Measurements from ENCODE around the gene ELL. TPM values are rescaled to one million over a fixed set of nuclear protein-coding genes. Genes with fewer than 3 reads are reported as not detected.

ELL gene
- 12.9 and 14.6 TPM in 2 replicates for total RNA-seq (2021)
- Bru-seq, nascent RNA, result percentile 78 among the genes with signal in this experiment
- percentile 67 among the genes with signal in this experiment for BruChase-seq, experiment 1, labeled RNA remaining after a 2-hour chase
- BruChase-seq, experiment 2, labeled RNA remaining after a 6-hour chase, result percentile 75 among the genes with signal in this experiment
- long read RNA-seq, full-length matches to known transcripts, result 8 of 16 reads
- long read RNA-seq, partial matches to known transcripts, result 1 of 16 reads
- long read RNA-seq, other reads (novel, unspliced or antisense), result 7 of 16 reads

DNA sequence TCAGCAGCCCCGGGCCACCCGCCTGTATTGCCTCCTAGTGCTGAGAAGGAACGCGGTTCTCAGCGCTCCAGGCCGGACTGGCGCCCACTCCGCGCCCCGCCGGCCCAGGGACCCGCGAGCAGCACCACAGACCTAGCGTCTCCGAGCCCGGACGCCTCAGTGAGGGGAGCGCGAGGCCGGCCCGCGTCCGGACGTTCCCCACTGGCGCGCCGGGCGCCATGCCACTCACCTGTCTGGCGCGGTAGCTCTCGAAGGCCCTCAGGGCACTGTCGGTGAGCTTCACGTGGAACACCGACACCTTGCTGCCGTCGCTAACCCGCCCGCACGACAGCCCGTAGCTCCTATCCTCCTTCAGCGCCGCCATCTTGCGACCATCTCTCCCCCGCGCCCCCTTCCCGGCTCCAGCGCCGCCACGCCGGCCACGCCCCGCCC is at the start of gene ELL:
Gene ELL, minus strand, starts transcription at position 379 of the 432 bp plus-strand sequence. Its CDS starts 15 bp downstream, at position 364.
- POLR2A ChIA-PET (ENCODE audit: unreplicated experiment), result no interaction called here
- peaks cover 46% of the 10 kb centered on the region for H3K79me2 ChIP-seq (ENCODE audit: low read depth)
- no peak for DNase-seq
- H3K4me1 ChIP-seq (replicated peaks; ENCODE audit: insufficient read depth), result peaks cover 34% of the 10 kb centered on the region
- no TSS peak for BruUV-seq (replicated peaks)
- H4K20me1 ChIP-seq (ENCODE audit: insufficient read depth), result peaks cover 33% of the 10 kb centered on the region
- no peaks in the 10 kb centered on the region for H3K9me3 ChIP-seq (ENCODE audit: insufficient read depth, low read depth)
- peaks cover 33% of the 10 kb centered on the region for H3F3A ChIP-seq (ENCODE audit: insufficient read depth, low read depth)
- CTCF ChIA-PET, result no interaction called here
- H3K27ac ChIP-seq, result peak within 1 kb of the TSS; percentile 75
- TF ChIP-seq, protein P1, sequence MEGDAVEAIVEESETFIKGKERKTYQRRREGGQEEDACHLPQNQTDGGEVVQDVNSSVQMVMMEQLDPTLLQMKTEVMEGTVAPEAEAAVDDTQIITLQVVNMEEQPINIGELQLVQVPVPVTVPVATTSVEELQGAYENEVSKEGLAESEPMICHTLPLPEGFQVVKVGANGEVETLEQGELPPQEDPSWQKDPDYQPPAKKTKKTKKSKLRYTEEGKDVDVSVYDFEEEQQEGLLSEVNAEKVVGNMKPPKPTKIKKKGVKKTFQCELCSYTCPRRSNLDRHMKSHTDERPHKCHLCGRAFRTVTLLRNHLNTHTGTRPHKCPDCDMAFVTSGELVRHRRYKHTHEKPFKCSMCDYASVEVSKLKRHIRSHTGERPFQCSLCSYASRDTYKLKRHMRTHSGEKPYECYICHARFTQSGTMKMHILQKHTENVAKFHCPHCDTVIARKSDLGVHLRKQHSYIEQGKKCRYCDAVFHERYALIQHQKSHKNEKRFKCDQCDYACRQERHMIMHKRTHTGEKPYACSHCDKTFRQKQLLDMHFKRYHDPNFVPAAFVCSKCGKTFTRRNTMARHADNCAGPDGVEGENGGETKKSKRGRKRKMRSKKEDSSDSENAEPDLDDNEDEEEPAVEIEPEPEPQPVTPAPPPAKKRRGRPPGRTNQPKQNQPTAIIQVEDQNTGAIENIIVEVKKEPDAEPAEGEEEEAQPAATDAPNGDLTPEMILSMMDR (conservative IDR thresholded peaks at IDR 0.05), result no peak
- no peak for TF ChIP-seq EZH2 (IDR thresholded peaks at IDR 0.05; ENCODE audit: low read depth)
- peak within 1 kb of the TSS; percentile 94 for H3K4me3 ChIP-seq
- no peaks in the 10 kb centered on the region for H3K27me3 ChIP-seq (ENCODE audit: insufficient read depth, low read depth)
- no peaks in the 10 kb centered on the region for H3K36me3 ChIP-seq (ENCODE audit: low read depth)
- H3K4me2 ChIP-seq, result peak within 1 kb of the TSS; percentile 95
- intact Hi-C loops (cut with micrococcal nuclease; ENCODE audit: unreplicated experiment), result loop anchor here (1.0 to 5.0 kb wide), 3 partner anchors 36 to 54 kb away; partner anchors contain the start of genes KXD1 and UBA52
- H2AFZ ChIP-seq, result peak within 1 kb of the TSS; percentile 84
- no peaks in the 10 kb centered on the region for H3K9me2 ChIP-seq (ENCODE audit: insufficient read depth)

DNA sequence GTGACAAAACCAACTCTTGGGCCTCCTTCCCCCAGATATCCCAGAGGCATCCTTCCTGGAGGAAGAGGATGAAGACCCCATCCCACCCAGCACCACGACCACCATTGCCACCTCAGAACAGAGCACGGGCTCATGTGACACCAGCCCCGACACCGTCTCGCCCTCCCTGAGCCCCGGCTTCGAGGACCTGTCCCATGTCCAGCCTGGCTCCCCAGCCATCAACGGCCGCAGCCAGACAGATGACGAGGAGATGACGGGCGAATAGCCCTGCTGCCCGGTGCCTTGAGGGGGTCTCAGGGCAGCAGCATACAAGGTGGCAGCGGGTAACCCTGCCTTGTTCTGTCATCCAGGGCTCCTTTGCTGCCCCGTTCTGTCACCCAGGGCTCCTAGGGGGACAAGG is 46.5 kb upstream of the ELL start:
- H3K36me3 ChIP-seq (ENCODE audit: low read depth), result peaks cover 23% of the 10 kb centered on the region

DNA sequence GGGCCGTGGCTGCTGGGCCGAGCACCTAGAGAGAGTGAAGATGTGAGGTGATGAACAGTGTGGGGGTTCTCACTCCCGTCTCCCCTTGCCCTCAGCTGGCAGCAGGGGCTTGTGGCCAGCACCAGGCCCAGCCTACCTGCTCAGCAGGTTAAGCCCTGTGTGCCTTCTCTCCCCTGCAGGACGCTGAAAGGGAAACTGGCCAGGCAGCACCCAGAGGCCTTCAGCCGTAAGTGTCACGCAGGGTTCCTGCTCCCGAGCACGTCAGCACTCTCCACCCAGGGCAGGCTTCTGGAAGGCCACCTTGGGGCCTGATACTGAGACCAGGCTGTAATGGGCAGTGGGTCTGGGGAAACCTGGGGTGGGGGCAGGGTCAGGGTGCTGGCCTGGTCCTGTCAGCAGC is 45.1 kb upstream of the ELL start:
- H2AFZ ChIP-seq, result no peak overlapping the region
- no TSS peak for BruUV-seq (replicated peaks)
- H3F3A ChIP-seq (ENCODE audit: insufficient read depth, low read depth), result peaks cover 21% of the 10 kb centered on the region
- intact Hi-C loops (cut with micrococcal nuclease; ENCODE audit: unreplicated experiment), result no loop called here
- no peak for DNase-seq
- TF ChIP-seq EZH2 (IDR thresholded peaks at IDR 0.05; ENCODE audit: low read depth), result no peak
- TF ChIP-seq, protein P1 (conservative IDR thresholded peaks at IDR 0.05), result no peak
- no peak overlapping the region for H3K4me2 ChIP-seq
- POLR2A ChIA-PET (ENCODE audit: unreplicated experiment), result no interaction called here
- 0 out of 2 replicates have a peak, but pooled peaks cover 3% of the 10 kb centered on the region for H4K20me1 ChIP-seq (ENCODE audit: insufficient read depth)
- no peaks in the 10 kb centered on the region for H3K9me3 ChIP-seq (ENCODE audit: insufficient read depth, low read depth)
- no peaks in the 10 kb centered on the region for H3K9me2 ChIP-seq (ENCODE audit: insufficient read depth)
- H3K79me2 ChIP-seq (ENCODE audit: low read depth), result peaks cover 3% of the 10 kb centered on the region
- peaks cover 8% of the 10 kb centered on the region for H3K4me1 ChIP-seq (replicated peaks; ENCODE audit: insufficient read depth)
- H3K27me3 ChIP-seq (ENCODE audit: insufficient read depth, low read depth), result no peaks in the 10 kb centered on the region
- no peak overlapping the region for H3K4me3 ChIP-seq
- peaks cover 25% of the 10 kb centered on the region; the same call in 1 of the 2 replicates for H3K36me3 ChIP-seq (ENCODE audit: low read depth)
- no peak overlapping the region for H3K27ac ChIP-seq
- CTCF ChIA-PET, result no interaction called here

More for the DNA sequence above, 46.5 kb upstream of the ELL start:
- no peak for TF ChIP-seq EZH2 (IDR thresholded peaks at IDR 0.05; ENCODE audit: low read depth)
- TF ChIP-seq, protein P1 (conservative IDR thresholded peaks at IDR 0.05), result no peak
- H3K4me1 ChIP-seq (replicated peaks; ENCODE audit: insufficient read depth), result peaks cover 15% of the 10 kb centered on the region
- DNase-seq, result no peak
- H3K4me3 ChIP-seq, result no peak overlapping the region
- H3K27ac ChIP-seq, result no peak overlapping the region
- no TSS peak for BruUV-seq (replicated peaks)
- H3K4me2 ChIP-seq, result no peak overlapping the region
- H3F3A ChIP-seq (ENCODE audit: insufficient read depth, low read depth), result peaks cover 34% of the 10 kb centered on the region
- no peaks in the 10 kb centered on the region for H3K9me2 ChIP-seq (ENCODE audit: insufficient read depth)
- intact Hi-C loops (cut with micrococcal nuclease; ENCODE audit: unreplicated experiment), result no loop called here
- no peak overlapping the region for H2AFZ ChIP-seq
- ChIA-PET POLR2A (ENCODE audit: unreplicated experiment) (no interaction called here), CTCF (no interaction called here)
- peaks cover 17% of the 10 kb centered on the region for H4K20me1 ChIP-seq (ENCODE audit: insufficient read depth)
- H3K27me3 ChIP-seq (ENCODE audit: insufficient read depth, low read depth), result no peaks in the 10 kb centered on the region
- H3K9me3 ChIP-seq (ENCODE audit: insufficient read depth, low read depth), result no peaks in the 10 kb centered on the region
- H3K79me2 ChIP-seq (ENCODE audit: low read depth), result peaks cover 17% of the 10 kb centered on the region
